ENCODE data around the gene LONRF2.
"Not testable (repeated sequence)": the region's sequence is repeated elsewhere in the genome, so short reads cannot be mapped to it uniquely, and the experiment has no call there.

LONRF2 gene

DNA sequence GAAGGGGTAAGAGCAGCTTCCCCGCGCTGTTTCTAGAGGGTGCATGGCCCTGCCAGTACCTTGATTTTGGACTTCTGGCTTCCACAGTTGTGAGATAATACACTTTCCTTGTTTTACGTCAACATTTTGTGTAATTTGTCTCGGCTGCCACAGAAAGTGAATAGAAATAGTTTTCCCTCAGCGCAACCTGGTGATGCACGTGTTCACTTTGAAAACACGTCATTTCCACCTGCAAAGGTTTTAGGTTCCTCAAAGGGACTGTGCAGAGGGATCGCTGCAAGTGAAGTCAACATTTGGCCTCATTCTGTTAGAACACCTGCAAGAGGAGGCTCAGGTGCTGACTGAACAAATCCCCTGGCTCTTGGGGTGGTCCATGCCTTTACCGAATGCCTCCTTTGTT, 71.7 kb downstream of the LONRF2 start:
- no peak for DNase-seq

DNA sequence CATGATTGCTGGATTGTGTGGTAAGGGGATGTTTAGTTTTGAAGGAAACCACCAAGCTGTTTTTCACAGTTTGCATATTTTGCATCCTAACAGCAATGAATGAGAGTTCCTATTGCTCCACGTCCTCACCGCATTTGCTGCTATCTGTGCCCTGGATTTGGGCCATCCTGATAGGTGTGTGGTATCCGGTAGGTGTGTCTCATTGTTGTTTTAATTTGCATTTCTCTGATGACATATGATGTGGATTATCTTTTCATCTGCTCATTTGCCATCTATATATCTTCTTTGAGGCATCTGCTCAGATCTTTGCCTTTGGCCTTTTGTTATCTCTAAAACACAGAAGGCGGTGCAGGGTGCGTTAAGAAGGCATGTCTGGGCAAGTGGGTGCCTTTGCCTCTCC, 73.3 kb downstream of the LONRF2 start:
- no peak for DNase-seq

DNA sequence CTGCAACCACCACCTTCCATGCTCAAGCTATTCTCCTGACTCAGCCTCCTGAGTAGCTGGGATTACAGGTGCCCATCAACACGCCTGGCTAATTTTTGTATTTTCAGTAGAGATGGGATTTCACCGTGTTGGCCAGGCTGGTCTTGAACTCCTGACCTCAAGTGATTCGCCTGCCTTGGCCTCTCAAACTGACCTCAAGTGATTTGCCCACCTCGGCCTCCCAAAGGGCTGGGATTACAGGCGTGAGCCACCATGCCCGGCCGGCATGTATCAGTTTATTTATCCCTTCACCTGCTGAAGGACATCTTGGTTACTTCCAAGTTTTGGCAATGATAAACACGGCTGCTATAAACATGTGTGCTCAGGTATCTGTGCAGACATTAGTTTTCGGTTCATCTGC, 73.7 kb downstream of the LONRF2 start:
- DNase-seq = not testable (repeated sequence)

DNA sequence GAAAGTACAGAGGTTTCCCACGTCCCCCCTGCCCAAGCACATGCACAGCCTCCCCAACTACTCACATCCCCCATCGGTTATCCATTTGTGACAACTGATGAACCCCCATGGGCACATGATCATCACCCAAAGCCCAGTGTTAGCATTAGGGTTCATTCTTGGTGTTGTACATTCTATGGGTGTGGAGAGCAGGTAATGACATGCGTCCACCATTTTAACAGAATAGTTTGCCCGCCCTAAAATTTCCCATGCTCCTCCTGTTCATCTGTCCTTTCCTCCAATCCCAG, 74.3 kb downstream of the LONRF2 start:
- no peak for DNase-seq

DNA sequence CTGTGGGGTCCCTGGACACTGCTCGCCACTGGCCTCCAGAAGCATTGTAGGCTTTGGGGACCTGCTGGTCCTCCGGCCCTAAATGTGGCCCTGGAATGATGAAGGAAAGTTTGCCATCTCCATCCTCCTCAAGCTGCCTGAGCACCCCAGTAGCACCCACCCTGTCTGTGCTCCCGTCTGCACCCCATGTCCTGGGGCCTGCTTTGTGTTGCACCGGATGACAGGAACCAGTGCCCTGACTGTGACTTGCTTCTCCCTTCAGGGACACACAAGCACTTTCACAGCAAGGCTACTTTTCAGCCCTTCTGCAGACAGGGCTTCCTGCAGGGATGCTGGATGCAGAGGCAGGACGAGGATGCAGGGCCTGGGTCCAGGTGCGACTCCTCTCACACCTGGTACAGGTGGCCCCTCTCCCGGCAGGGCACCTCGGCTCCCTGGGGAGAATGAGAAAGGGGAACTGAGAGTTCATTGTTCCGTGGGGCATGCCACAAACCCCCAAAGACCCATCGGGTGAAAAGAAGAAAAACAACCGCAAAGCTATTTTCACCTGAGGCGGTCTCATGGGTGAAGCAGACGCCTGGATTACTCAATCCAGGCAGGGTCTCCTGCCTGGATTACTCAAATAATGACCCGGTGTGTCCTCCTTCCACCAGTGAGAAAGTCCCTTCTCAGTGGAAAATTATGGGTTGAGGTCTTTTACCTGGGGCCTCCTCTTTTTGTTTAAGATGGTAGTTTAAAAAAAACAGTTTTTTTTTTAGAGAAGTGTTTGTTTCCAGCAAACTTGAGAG, 74.9 kb downstream of the LONRF2 start:
- DNase-seq = no peak

DNA sequence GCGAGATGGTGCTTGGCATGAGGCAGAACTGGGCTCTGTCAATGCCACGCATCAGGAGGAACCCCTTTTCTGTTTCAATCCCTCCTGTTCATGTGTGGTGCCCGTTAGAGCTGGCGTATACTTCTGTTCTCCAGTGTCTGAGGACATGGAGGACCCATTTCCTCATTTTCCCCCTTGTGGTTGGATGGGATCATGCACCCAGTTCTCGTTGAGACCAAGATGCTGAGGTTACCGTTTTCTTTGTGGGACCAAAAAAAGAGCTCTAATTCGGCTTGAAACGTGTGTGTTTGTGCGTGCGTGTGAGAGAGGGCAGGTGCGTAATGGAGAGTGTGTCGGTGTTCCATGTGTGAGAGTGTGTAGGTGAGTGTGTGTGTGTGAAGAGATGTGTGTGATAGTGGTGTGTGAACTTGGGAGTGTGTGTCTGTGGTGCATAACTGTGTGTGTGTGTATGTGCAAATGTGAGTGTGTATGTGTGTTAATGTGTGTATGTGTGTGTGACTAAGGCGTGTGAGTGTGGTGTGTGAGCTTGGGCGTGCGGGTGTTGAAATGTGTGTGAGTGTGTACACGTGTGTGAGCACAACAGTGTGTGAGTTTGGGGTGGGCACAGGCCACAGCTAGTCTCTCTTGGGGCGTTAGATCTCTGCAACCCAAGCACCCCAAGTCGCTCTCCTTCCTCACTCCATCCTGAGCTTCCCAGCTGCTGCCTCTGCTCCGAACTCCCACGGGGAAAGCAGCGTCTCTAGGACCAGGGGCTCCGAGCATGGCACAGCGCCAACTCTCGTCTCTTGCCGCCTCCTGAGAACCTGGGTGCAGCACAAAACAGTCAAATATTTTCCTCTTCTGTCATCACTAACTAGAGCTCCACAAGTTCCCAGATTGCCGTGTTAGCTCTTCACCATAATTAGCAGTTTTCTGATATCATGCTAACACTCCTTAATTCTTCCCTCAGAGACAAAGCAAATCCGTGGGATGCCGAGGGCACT, 75.8 kb downstream of the LONRF2 start:
- no peak for DNase-seq

DNA sequence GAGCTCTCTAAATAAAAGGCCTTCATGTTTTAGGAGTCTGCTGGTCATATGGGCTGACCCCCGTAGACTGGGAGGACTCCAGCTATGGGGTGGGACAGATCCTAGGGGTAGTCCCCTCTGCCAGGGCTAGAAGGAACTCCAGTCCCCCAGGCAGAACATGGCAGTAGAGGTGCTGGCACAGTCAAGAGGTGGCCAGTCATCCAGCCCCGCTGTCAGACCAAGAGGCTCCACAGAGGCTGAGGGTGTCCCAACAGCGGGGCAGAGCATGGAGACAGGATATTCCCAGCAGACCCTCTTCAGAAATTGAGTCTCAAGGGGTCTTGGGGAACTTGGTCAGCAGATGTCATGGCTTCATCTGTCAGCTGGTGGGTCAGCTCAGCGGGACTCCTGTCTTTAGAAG, 76.6 kb downstream of the LONRF2 start:
- DNase-seq = no peak

DNA sequence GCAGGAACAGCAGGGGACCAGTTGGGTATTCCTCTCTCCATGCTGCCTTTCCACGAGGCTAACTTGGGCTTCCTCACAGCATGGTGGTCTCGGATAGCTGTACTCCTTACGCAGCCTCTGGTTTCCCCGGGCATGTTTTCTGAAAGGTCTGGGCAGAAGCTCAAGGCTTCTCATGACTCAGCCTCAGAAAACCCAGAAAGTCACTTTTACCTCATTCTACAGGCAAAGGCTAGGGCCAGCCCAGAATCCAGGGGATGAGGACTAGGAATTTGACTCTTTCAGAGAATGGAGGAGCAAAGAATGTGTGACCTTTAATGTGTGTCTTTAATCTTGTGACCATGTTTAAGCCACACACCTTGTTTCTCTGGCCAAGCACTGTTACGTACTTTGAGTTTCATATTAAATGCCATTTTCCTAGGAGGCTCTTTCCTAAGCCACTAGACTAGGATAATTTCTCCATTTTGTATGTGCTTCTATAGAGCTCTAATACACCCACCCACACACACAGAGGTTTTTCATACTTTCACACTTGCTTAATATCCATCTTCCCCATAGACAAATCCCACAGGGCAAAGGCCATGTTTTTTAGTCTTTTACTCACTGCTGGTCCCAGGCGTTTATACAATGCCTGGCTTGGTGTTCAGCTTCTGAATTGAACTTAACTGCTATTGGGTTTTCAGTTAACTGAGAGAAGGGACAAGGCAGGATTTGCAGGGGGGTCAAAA, 77.3 kb downstream of the LONRF2 start:
- no peak for DNase-seq

DNA sequence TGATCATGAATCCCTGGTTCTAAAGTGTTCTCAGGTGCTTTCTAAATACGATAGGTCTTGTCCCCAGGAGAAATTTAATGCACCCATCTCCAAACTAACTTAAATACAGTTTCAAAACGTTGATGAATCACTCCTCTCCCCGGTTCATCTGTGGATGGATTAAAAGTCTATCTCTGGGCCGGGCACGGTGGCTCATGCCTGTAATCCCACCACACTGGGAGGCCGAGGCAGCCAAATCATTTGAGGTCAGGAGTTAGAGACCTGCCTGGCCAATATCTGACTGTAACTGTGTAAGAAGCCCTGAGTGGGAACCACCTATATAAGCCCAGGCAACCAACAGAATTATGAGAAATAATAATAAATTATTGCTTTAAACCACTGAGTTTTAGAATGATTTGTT, 78.7 kb downstream of the LONRF2 start:
- DNase-seq = no peak

DNA sequence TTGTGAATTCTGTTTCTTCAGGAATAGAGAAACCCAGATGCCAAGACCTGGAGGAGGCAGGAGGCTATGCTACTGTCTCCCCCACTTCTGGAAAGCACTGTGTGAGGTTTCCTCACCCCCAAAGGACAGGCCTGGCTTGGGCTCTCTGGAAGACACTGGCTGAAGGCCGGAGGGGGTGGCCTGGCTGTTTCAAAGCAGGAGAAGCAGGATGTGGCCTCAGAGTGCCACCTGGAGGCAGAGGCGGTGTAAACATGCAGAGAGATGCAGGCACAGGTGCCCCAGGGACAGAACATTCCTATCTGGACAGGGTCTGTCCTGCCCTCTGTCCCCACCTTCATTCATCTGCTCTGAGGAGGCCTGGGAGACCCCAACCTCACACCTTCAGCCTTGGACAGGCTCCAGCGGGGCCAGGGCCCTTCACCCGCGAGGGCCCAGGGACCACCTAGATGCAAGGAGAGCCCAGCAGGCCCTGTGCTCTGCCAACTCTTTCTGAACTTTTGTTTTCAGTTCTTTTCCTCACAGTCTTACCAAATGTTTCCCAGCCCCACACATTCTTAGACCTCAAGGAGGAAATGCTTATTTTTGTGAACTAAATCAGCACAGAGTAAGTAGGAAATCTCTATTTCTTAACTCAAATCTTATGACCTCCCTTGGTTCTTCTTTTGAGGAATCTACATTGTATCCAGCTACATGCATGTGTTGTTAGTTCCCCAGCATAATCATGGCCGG, 79.2 kb downstream of the LONRF2 start:
- peak; percentile 45 for DNase-seq

DNA sequence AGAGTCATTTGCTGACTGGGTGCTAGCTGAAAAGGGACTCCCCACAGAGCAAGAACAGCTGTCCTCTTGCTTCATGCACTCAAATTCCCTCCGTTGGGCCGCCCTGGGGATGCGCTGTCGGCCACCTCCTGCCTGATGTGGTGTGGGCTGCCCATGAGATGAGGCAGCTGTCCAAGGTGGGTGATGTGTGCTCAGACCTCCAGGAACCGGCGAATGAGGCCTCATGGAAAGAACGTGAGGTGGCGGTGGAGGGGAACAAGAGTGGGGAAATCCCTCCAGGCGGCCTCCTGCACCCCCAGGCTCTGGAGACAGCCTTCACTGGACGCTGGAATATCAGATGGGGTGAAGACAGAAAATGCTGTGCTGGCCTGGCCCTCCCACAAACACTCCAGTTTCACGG, 79.8 kb downstream of the LONRF2 start:
- DNase-seq = no peak

DNA sequence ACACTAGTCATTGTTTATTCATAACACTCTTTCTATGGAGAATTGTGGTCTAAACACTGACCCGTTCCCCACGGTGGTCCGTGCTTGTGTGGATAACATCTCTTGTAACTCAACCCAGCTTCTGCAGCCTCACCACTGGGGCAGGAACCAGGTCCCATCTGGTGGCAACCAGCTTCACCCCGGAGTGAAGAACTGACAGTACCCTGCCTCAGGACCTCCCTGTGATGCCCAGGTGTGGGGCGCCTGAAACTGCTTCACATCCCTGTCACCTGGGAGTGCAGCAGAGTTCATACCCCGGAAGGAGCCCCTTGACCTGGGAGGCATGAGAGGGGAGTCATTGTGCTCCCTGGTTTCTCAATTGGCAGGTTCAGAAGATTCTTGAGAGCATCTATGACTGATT, 81.1 kb downstream of the LONRF2 start:
- DNase-seq = no peak

DNA sequence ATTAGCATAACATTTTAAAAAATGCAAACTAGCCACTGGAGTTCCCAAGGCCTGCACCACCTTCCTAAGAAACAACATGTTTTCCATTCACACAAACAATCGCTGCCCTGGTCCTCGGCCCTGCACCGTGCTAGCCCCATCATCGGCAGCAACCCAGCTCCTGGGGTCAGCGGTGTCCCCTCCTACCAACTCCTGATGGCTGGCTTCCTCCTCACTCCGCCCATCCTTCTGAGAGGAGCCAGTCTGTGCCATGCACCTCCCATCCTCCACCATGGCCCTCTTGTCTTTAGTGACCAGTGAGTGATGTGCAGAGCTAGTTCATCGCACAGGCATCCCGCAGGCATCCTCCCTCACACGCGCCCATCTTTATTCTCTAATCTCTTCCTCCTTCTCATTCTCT, 81.9 kb downstream of the LONRF2 start:
- DNase-seq = no peak

DNA sequence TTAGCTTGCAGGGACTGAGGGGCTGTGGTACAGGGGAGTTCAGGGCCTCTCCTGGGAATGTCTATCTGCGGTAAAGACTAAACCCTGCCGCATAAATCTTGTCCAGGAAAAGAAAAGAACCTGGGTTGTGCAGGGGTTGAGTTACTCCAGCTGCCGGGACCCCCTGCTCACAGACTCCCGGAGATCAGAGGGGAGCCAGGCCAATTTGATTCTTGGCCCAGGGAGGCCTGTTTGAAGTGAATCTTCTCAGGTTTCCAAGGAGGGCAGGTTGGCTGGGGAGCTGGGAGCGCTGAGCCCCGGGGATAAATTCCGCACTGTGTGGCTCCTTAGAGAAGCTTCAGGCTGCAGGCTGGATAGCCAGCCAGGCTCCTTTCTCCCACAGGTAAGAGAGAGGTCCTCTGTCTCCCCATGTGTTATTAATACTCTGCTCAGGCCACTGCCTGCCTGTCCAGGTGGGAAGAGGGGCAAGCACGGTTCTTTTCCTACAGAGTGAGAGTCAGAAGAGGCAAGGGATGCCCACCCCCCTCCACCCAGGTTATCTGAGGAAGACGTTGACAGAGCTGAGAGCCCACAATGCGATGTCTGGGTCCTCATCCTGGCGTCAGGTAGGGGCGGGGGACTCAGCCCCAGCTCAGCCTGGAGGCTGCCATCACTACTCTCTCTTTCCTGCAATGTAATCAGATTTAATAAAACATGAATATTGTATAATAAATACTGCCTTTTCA, 82.7 kb downstream of the LONRF2 start:
- no peak for DNase-seq

DNA sequence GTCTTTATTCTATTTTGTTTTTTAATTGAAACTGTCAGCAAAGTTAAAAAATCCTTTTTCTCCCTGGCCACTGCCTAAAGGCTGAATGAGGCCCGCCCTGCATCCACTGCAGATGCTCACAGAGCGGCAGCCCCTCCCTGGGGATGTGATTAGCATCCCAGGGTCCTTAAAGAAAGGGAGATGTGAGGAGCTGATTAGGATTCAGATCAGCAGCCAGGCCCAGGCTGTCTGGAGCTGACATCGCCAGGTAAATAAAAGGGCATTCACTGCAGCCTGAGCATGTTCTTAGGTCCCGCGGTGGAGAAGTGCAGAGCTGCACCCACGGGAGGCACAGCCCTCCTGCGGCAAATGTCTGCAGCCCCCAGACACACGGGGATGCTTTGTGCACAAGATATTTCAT, 83.8 kb downstream of the LONRF2 start:
- no peak for DNase-seq

DNA sequence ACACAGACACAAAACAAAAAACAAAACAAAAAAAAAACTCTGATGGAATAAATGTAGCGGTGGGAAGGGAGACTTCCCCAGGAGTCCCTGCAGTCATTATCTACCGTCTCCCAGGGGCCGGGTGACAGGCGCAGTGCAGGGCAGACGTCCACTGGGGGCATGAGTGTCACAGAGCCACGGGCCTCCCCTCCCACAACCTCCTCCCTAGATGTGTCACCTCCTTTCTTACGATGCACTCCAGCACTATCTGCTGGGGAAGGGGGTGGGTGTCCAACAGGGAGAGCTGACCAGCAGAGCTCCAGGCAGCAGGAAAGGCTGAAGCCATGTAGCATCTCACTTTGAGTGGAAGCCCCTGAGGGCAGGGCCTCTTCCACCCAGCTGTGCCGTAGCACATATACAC, 84.5 kb downstream of the LONRF2 start:
- no peak for DNase-seq

DNA sequence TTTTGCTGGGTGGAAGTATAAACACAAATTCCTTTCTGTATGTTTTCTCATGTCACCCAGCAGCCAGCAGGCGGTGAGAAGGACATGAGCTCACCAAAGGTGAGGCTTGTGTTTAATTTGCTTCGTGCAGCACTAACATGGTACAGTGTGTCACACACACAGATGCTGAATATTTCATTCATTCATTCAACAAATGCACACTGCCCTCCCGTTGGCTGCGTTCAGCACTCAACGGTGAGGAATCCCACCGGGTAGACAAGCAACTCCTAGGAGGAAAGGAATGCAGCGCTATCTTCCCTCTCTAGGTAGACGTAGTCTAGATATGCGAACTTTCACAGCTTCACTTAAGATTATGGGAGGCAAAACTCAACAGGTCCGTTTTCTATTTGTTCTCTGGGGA, 85.1 kb downstream of the LONRF2 start:
- DNase-seq = no peak

DNA sequence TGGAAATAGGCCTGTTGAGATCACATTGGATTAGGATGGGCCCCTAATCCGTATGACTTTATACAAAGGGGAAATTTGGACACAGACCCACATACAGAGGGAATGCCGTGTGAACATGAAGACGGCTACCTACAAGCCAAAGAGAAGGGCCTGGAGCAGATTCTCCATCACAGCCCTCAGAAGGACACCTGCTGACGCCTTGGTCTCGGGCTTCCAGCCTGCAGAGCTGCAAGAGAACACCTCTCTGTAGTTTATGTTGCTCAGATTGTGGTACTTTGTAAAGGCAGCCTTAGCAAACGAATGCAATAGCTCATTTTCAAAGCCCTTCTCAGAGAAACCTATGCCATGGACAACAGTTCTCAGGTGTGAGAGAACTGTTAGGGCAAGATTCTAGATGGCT, 86.1 kb downstream of the LONRF2 start:
- no peak for DNase-seq

DNA sequence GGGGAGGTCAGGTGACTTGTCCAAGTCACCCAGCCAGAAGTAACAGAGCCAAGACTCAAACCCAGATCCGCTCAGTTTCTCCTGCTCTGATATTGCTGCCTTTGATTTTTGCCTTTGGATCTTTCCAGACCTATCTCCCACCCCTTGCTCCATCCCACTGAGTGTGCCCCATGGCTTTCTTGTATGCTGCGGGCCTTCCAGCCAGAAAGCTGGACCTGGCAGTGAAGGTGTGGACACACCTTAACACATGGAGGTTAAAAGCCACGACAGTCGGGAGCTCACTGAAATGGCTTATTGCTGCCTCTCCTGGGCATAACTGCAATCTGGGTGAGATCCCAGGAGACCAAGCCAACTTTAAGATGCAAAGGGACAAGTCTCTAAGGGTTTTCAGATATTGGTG, 86.7 kb downstream of the LONRF2 start:
- no peak for DNase-seq

DNA sequence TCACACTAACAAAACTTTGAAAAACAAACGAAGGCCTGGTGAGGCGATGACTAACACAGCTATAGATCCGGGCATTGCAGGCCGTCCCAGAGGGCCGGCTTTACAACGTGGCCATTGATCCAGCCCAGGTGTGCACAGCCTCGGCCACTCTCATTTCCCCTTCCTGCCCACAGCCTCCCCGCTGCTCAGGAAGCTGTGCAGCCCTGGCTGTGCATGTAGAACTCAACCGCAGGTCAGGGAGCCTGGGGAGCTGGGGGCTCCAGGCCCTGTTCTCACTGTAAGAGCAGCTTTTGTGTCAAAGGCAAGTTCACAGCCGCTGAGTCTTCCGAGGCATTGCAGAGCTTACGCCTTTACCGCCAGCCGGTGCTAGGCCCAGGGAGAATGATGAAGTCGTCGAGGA, 87.2 kb downstream of the LONRF2 start:
- peak; percentile 8 for DNase-seq

DNA sequence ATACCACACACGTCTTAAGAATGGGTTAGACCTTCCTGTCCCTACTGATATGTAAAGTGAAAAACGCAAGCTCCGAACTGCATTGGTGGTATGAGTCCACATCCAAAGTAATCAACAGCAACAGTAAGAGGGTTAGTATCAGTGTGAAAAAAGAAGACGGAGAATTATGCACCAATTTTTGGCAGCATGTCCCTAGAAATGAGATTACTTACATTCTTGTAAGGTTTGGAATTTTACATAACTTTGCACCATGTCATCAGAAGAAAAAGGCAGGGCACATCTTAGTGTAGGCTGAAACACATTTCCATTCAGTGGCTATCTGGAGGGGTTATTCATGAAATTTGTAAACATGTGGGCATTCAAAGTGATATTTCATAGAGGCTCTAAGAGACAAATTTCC, 88.2 kb downstream of the LONRF2 start:
- no peak for DNase-seq

DNA sequence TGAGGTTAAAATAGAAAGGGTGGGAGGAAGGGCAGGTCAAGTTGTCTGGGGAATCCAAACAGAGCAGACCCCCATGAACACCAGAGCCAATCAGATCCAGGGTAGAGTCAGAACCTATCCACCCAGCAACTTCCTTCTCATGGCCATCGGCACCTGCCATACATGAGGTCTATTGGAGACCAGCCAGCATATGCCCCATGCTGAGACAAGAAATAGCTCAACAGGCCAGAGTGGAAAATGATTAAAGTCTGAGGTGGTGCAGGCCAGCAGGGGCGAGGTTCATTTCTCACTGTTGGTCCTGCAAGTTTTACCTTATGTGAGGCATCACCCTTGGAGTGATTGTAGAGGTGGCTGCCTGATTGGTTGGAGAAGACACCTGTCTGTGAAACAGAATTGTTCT, 89.2 kb downstream of the LONRF2 start:
- no peak for DNase-seq
